Rectal smooth muscle tissue (tissue), 1 donor: ENCODE data around the gene TTF2.
"Not testable (repeated sequence)": the region's sequence is repeated elsewhere in the genome, so short reads cannot be mapped to it uniquely, and the experiment has no call there.

ENCODE experiments used
- H3K27ac ChIP-seq: one replicate; pipeline ENCODE4 v1.7.0; 2013; ENCODE audit warnings: low read depth, low read length, inconsistent platforms
- H3K27me3 ChIP-seq: one replicate; pipeline ENCODE4 v1.7.0; 2013; ENCODE audit warnings: low read length; ENCODE audit not compliant: control insufficient read depth, insufficient read depth
- H3K36me3 ChIP-seq: one replicate; pipeline ENCODE4 v1.7.0; 2013; ENCODE audit warnings: low read length; ENCODE audit not compliant: control insufficient read depth, insufficient read depth
- H3K4me1 ChIP-seq: one replicate; pipeline ENCODE4 v1.7.0; 2013; ENCODE audit warnings: low read length; ENCODE audit not compliant: control insufficient read depth, insufficient read depth
- H3K4me3 ChIP-seq: one replicate; pipeline ENCODE4 v1.7.0; 2013; ENCODE audit warnings: low read length
- H3K9ac ChIP-seq: one replicate; pipeline ENCODE4 v1.7.0; 2013; ENCODE audit warnings: low read length

The TTF2 gene

DNA sequence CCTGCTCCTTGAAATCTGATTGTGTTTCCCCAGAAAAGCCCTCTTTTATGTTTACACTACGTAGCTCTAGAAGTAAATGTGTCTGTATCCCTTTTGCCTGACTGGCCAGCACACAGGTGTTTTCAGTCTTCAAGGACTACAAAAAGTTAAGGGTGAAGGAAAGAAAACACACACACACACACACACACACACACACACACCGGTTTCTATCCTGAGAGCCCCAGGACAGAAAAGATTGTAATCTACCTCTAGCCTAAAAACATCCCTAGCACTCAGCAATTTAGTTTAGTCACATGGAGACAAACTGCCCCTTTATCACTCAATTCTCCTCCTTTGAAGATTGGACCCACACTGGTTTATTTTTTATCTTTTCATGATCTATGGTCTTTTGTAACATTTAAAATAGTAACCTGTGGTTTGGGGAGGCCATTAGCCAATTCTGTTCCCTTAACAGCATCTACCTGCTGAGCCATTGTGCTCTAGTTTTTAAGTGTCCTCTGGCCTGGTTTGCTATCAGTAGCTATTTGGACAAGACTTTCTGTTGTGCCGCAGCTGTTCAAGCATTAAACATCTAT lies 77.2 kb downstream of the TTF2 start:
- H3K36me3 ChIP-seq, result no peaks in the 10 kb centered on the region
- no peak overlapping the region for H3K9ac ChIP-seq
- no peak overlapping the region for H3K27ac ChIP-seq
- H3K4me3 ChIP-seq, result no peak overlapping the region
- H3K4me1 ChIP-seq, result no peaks in the 10 kb centered on the region
- no peaks in the 10 kb centered on the region for H3K27me3 ChIP-seq

- Histone ChIP-seq H3K4me3 (no peak overlapping the region), H3K9ac (no peak overlapping the region), H3K4me1 (no peaks in the 10 kb centered on the region), H3K36me3 (no peaks in the 10 kb centered on the region), H3K27ac (no peak overlapping the region), H3K27me3 (no peaks in the 10 kb centered on the region)
Observed at GRCh38 chr1:117138106-117138505, 78.0 kb downstream of the TTF2 start.

DNA sequence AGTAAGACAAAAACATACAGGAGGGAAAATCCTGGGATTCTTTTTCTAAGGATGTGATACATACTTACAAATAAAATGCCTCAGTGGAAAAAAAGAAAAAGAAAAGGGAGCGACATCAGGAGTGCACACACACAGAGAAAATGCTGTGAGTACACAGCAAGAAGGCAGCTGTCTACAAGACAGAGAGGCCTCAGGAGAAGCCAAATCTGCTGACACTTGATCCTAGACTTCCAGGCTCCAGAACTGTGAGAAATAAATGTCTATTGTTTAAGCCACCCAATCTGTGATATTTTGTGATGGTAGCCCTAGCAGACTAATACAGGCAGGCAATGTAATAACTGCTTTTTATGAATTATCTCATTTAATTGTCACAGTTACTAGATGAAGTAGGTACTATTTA lies 78.4 kb downstream of the TTF2 start:
- Histone ChIP-seq H3K36me3 (no peaks in the 10 kb centered on the region), H3K4me3 (no peak overlapping the region), H3K27ac (no peak overlapping the region), H3K9ac (no peak overlapping the region), H3K4me1 (no peaks in the 10 kb centered on the region), H3K27me3 (no peaks in the 10 kb centered on the region)

GRCh38 chr1:117142200-117142599 lies 82.1 kb downstream of the TTF2 start:
- Histone ChIP-seq H3K27me3 (no peaks in the 10 kb centered on the region), H3K4me3 (no peak overlapping the region), H3K36me3 (no peaks in the 10 kb centered on the region), H3K9ac (no peak overlapping the region), H3K27ac (no peak overlapping the region), H3K4me1 (no peaks in the 10 kb centered on the region)

DNA sequence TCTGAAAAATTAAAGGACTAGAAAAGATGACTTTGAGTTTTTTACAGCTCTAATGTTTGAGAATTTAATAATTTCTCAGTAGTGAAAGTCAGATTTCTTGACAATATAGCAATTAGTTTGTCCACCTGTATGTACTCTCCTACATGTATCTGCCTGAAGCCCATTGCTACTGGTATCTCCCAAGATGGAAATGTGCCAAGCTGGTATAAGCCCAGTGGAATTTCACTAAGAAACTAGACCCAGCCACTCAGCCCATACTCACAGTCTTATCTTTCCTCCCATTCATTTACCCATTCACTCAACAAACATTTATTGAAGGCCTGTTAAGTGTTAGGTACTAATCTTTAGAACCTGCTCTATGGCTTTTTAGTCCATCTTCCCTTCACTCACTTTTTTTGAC lies 83.0 kb downstream of the TTF2 start:
- Histone ChIP-seq H3K27ac (no peak overlapping the region), H3K4me1 (no peaks in the 10 kb centered on the region), H3K9ac (no peak overlapping the region), H3K4me3 (no peak overlapping the region), H3K36me3 (no peaks in the 10 kb centered on the region), H3K27me3 (no peaks in the 10 kb centered on the region)

- H3K4me3 ChIP-seq, result no peak overlapping the region
- H3K4me1 ChIP-seq, result no peaks in the 10 kb centered on the region
- H3K27ac ChIP-seq, result no peak overlapping the region
- H3K36me3 ChIP-seq, result no peaks in the 10 kb centered on the region
- no peak overlapping the region for H3K9ac ChIP-seq
- no peaks in the 10 kb centered on the region for H3K27me3 ChIP-seq
Observed at GRCh38 chr1:117143871-117144270, 83.7 kb downstream of the TTF2 start.

- no peak overlapping the region for H3K4me3 ChIP-seq
- H3K27ac ChIP-seq, result no peak overlapping the region
Observed at GRCh38 chr1:117146072-117146471, 85.9 kb downstream of the TTF2 start.

GRCh38 chr1:117146575-117147340 lies 86.6 kb downstream of the TTF2 start:
- H3K4me1 ChIP-seq, result no peaks in the 10 kb centered on the region
- H3K27ac ChIP-seq, result no peak overlapping the region
- H3K4me3 ChIP-seq, result no peak overlapping the region
- no peak overlapping the region for H3K9ac ChIP-seq
- no peaks in the 10 kb centered on the region for H3K36me3 ChIP-seq
- no peaks in the 10 kb centered on the region for H3K27me3 ChIP-seq

More at GRCh38 chr1:117146072-117146471, 85.9 kb downstream of the TTF2 start:
- Histone ChIP-seq H3K9ac (no peak overlapping the region), H3K36me3 (no peaks in the 10 kb centered on the region), H3K27me3 (no peaks in the 10 kb centered on the region), H3K4me1 (no peaks in the 10 kb centered on the region)

DNA sequence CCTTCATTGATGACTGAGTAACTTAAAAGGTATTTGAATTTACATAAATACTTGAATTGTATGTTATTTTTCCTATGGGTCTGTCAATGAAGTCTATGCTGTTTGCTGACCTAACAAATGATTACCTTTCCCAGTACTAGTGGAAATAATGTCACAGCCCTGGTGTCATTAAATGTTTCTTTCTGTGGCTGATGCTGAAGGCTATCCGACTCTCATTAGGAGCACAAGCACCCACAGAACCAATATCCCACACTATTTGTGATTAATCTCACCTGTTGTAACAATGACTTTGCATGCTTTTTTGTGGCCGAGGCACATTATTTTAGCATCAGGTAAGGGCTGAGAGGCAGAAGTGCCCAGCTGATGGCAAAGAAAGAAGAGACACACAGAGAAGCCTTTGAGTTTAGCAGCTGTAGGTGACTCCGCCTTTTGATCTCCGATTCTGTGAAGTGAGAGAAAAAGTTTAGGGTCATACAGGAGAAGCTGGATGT lies 87.3 kb downstream of the TTF2 start:
- Histone ChIP-seq H3K9ac (no peak overlapping the region), H3K4me1 (no peaks in the 10 kb centered on the region), H3K36me3 (no peaks in the 10 kb centered on the region), H3K4me3 (no peak overlapping the region), H3K27me3 (no peaks in the 10 kb centered on the region), H3K27ac (no peak overlapping the region)

DNA sequence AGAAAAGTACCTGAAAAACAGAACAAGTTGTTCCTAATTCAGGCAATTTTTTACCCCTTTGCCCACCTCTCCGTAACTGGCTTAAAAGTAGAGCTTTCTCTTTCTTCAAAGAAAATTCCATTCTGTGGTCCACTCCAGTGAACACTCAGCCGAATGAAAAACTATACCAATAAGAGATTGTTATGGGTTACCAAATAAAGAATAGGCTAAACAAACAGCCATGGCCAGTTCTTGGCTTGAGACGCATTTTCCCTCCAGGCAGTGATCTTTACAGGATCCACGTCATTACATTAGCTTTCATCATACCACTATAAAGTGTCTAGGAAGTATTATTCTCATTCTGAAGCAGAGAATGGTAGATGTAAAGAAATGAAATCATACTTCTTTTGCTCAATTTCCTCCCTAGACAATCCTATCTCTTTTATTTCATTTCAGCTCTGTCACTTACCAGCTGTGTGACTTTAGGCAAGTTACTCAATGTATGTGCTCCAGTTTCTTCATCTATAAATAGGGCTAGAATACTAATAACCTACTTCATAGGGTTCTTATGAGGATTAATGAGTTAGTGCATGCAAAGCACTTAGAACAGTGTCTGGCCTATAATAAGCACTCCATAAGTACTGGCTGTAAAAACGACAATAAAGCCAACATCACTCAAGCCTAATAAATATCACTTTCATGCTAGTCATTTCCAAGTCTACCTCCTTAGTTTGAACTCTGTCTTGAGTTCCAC lies 87.9 kb downstream of the TTF2 start:
- no peak overlapping the region for H3K27ac ChIP-seq
- H3K4me3 ChIP-seq, result no peak overlapping the region

DNA sequence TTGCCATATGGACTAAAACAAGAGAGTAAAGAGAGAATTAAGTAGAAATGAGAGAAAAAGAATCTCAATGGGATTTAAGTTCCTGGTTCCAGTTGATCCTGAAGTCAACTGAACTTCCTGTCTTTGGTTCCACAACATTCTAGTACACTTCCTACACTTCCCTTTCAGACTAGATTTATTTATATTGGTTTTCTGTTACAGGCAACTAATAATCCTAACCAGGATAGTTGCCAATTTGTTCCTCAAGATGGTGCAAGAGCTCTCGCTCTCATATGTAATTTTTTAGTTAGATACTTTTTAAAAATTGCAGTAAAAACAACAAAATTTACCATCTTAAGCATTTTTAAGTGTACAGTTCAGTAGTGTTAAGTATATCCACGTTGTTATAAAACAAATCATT lies 90.2 kb downstream of the TTF2 start:
- H3K27ac ChIP-seq, result no peak overlapping the region
- no peaks in the 10 kb centered on the region for H3K4me1 ChIP-seq
- no peaks in the 10 kb centered on the region for H3K36me3 ChIP-seq
- no peak overlapping the region for H3K9ac ChIP-seq
- H3K4me3 ChIP-seq, result no peak overlapping the region
- no peaks in the 10 kb centered on the region for H3K27me3 ChIP-seq

More for the DNA sequence above, 87.9 kb downstream of the TTF2 start:
- H3K9ac ChIP-seq, result no peak overlapping the region
- H3K4me1 ChIP-seq, result no peaks in the 10 kb centered on the region
- H3K27me3 ChIP-seq, result no peaks in the 10 kb centered on the region
- no peaks in the 10 kb centered on the region for H3K36me3 ChIP-seq

GRCh38 chr1:117151305-117151704 lies 91.2 kb downstream of the TTF2 start:
- H3K27ac ChIP-seq, H3K9ac ChIP-seq, H3K4me1 ChIP-seq, H3K4me3 ChIP-seq, H3K36me3 ChIP-seq, H3K27me3 ChIP-seq: not testable (repeated sequence)
